ENCODE data around the gene CDH15. TPM values are rescaled to one million over a fixed set of nuclear protein-coding genes. Genes with fewer than 3 reads are reported as not detected.

CDH15 gene
- total and polyA plus RNA-seq, 11 donors = 0.16 to 0.32 (median 0.18) TPM; not detected in 8

GRCh38 chr16:89138843-89139520, 32.6 kb upstream of the CDH15 start:
- Histone ChIP-seq H3K4me3 (no peak overlapping the region), H3K36me3 (peaks cover 0 to 67% (median 41%) of the 10 kb centered on the region in 9 donors), H3K4me1 (no peaks in the 10 kb centered on the region), H3K27me3 (no peaks in the 10 kb centered on the region), H3K27ac (no peak overlapping the region), H3K9me3 (no peaks in the 10 kb centered on the region)
- DNase-seq = peak in 1 of 5 donors; percentile 25
- intact Hi-C loops (cut with DNase I) = no loop called here
- ATAC-seq = no peak
- WGBS, 4 donors = 91 to 93% (median 92%) methylated on average over 30 of the region's 30 CpGs
- TF ChIP-seq POLR2A (IDR thresholded peaks at IDR 0.05) (no peak), CTCF (IDR thresholded peaks at IDR 0.05) (no peak)

- Histone ChIP-seq H3K4me1 (no peaks in the 10 kb centered on the region), H3K36me3 (peaks cover 0 to 64% (median 31%) of the 10 kb centered on the region in 9 donors)
- TF ChIP-seq POLR2A (IDR thresholded peaks at IDR 0.05) (no peak), CTCF (IDR thresholded peaks at IDR 0.05) (no peak)
Measured at GRCh38 chr16:89139907-89140361, 31.6 kb upstream of the CDH15 start.

GRCh38 chr16:89140401-89140800, 31.1 kb upstream of the CDH15 start:
- Histone ChIP-seq H3K27me3 (no peaks in the 10 kb centered on the region), H3K4me1 (no peaks in the 10 kb centered on the region), H3K4me3 (no peak overlapping the region), H3K9me3 (no peaks in the 10 kb centered on the region), H3K27ac (no peak overlapping the region), H3K36me3 (peaks cover 0 to 62% (median 27%) of the 10 kb centered on the region in 9 donors)
- ATAC-seq (no peak), DNase-seq (peak in 1 of 5 donors; percentile 23)
- intact Hi-C loops (cut with DNase I) = no loop called here
- TF ChIP-seq POLR2A (IDR thresholded peaks at IDR 0.05) = no peak
- TF ChIP-seq CTCF (IDR thresholded peaks at IDR 0.05) = no peak
- WGBS, 4 donors = 91 to 94% (median 92%) methylated on average over 13 of the region's 13 CpGs

More at GRCh38 chr16:89139907-89140361, 31.6 kb upstream of the CDH15 start:
- intact Hi-C loops (cut with DNase I) = no loop called here
- no peak overlapping the region for H3K27ac ChIP-seq
- H3K9me3 ChIP-seq = no peaks in the 10 kb centered on the region
- no peak for ATAC-seq
- WGBS, 4 donors = 96 to 98% (median 97%) methylated on average over 11 to 12 of the region's 12 CpGs
- H3K4me3 ChIP-seq = no peak overlapping the region
- DNase-seq = peak in 1 of 5 donors; percentile 51
- no peaks in the 10 kb centered on the region for H3K27me3 ChIP-seq

- Histone ChIP-seq H3K9me3 (no peaks in the 10 kb centered on the region), H3K4me1 (no peaks in the 10 kb centered on the region), H3K27me3 (no peaks in the 10 kb centered on the region), H3K27ac (no peak overlapping the region), H3K4me3 (no peak overlapping the region), H3K36me3 (peaks cover 0 to 63% (median 33%) of the 10 kb centered on the region in 9 donors)
- WGBS, 4 donors = 94 to 96% (median 95%) methylated on average over 24 to 31 of the region's 31 CpGs
- intact Hi-C loops (cut with DNase I) = no loop called here
- no peak for TF ChIP-seq CTCF (IDR thresholded peaks at IDR 0.05)
- no peak for TF ChIP-seq POLR2A (IDR thresholded peaks at IDR 0.05)
- peak in 1 of 4 donors; percentile 11 for ATAC-seq
- DNase-seq = peak in 1 of 5 donors; percentile 48
Measured at GRCh38 chr16:89140981-89141883, 30.3 kb upstream of the CDH15 start.

All from heart left ventricle (tissue), 16 donors.